Brain pericyte (primary cell): ENCODE measurements around the gene SND1.
A peak's percentile ranks its signal among the peaks of the same experiment; 100 is the strongest.

Source experiments
- DNase-seq: peaks from one replicate; pipeline ENCODE4 v3.0.0-alpha.2; 2012; ENCODE audit warnings: low read depth, low spot score

Gene SND1

DNA sequence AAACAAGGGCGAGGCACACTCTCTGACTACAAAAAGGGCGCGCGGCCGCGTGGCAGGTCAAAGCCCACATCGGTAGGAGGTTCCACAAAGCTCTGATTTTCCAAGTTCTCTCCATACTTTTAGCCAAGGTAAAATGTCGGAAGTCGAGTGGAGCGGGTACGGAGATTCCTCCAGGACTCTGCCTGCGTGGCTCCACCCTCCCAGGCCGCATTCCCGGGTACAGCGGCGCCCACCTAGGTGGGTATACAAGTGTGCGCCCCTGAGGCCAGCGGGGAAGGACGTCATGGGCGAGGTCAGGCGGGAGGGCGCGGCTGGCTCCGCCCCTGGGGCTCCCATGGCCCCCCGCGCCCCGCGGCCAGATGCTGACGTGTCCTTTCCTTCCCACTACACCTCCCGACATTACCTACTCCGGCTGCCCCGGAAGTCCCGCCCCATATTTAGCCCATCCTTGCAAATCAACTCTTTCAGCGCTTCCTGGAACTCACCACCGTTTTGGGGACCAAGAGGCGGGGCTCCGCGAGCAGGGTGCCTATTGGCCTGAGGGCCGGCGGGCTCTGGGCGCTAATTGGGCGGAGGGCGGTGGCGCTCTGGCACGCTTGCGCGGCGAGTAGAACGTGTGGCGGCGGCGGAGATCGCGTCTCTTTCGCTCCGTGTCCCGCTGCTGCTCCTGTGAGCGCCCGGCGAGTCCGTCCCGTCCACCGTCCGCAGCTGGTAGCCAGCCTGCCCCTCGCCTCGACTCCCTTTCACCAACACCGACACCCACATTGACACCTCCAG, at the start of gene SND1:
Gene SND1 (plus strand): TSS at position 639 of the 777 bp plus-strand sequence. CDS start 180 bp downstream, outside the sequence.
- peak; percentile 92 for DNase-seq

- no peak for DNase-seq
Measured at GRCh38 chr7:127608446-127608845, 43.5 kb upstream of the SND1 start.

- DNase-seq, result no peak
Measured at GRCh38 chr7:127609297-127609696, 42.7 kb upstream of the SND1 start.

- no peak for DNase-seq
Measured at GRCh38 chr7:127612263-127612662, 39.7 kb upstream of the SND1 start.

DNA sequence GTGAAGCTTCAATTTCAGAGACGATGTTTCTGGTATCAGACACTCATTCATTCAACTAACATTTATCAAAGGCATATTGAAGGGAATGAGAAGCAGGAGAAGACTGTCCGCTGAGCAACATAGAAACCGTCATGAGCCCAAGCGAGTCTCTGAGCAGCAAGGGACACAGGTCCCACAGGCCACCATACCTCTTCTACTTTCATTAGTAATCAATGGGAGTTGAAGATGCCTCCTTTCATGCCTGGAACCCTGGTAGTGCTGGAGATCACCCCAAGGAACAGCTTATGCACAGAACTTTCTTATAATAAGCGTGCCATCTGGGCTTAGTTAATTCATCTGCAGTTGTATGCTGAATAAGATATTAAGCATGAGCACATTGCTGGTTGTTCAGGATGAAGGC, 35.3 kb upstream of the SND1 start:
- no peak for DNase-seq

DNA sequence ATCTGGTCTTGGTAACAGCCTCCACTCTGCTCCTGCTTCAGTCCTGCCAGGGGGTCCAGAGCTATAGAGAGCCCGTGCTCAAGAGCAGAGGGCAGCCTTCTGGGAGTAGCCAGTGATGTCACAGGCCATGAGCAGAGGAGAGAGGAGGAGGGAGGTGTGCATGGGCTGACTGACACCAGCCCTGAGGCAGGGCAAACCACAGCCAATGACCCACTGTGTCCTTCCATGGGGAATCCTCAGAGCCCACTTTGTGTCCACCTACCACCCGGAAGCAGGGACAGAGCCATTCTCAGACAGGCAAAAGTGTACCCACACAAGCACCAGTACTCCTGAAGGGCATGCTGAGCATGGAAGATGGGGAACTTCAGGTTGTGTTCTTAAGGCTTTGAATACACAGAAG, 34.0 kb upstream of the SND1 start, which contains the start of gene PAX4:
Gene PAX4 (minus strand): TSS at position 101 of the 400 bp plus-strand sequence. CDS start 2,214 bp downstream, outside the sequence.
- no peak for DNase-seq

DNA sequence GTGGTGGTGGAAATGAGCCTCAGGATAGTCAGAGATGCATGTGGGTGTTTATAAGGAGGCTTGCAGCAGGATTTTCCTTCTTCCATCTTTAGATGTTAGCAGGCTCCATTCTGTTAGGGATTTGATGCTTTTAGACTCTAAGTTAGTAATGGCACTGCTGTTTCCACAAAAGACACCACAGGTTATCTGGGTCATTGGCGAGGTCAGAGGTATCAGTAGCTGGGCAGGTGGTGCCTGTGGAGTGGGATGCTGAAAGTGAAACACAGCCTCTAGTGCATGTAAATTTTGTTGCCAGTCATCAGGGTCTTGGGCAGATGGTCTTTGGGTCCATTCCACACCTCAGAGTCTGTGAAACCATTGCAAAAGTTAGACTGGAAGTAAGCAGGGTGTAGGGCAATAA, 33.2 kb upstream of the SND1 start:
- DNase-seq, result no peak

GRCh38 chr7:127619681-127620405, 32.2 kb upstream of the SND1 start:
- DNase-seq, result no peak

GRCh38 chr7:127620406-127621233, 31.4 kb upstream of the SND1 start:
- DNase-seq, result no peak

GRCh38 chr7:127625331-127625730, 26.7 kb upstream of the SND1 start:
- DNase-seq, result no peak

DNA sequence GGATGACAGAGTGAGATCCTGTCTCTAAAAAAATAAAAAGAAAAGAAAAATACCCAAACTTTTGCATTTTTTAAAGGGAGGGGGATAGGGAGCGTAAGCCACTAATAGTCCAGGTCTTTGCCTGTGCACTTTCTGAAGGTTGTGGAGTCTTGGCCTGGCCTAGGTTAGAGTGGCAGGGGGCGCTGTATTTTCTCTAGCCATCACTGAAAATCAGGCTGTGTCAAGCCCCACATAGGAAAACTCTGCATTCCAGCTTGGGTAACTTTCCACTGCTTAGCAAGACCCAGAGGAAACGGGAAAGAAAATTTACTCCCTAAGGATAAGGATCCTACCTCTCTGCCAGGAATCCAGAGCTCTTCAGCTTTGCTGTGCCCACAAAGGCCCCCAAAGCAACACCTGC, 23.5 kb upstream of the SND1 start:
- no peak for DNase-seq

GRCh38 chr7:127629268-127629854, 22.6 kb upstream of the SND1 start:
- no peak for DNase-seq

- no peak for DNase-seq
Measured at GRCh38 chr7:127632276-127632910, 19.6 kb upstream of the SND1 start.

DNA sequence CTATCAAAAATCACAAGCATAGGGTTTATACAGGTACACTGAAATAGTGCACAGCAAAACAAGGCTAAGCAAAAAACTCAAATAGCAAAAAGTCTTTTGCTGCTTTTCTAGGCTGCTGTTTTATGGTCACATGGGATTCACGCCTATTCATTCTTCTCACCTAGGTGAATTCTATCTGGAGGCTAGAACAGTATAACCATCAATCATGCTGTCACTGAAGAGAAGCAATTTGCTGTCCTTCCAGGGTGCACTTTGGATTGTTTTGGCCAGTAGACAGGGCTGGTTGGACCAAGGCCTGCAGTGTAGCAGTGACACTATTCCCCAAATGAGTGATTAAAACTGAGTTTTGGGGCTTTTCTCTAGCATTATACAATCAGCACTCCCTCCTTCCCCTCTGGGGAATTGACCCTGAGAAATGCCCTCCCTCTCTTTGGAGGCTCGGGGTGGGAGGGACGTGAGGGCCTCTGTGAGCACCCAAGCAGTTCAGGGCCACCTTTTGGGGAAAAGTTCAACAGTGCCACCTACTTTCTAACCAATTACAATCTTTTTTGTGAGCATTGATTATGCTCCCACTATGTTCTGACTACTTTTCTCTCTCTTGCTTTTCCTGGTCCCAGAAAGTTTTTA, 16.2 kb upstream of the SND1 start:
- DNase-seq, result no peak

- DNase-seq, result no peak
Measured at GRCh38 chr7:127638197-127638596, 13.8 kb upstream of the SND1 start.

DNA sequence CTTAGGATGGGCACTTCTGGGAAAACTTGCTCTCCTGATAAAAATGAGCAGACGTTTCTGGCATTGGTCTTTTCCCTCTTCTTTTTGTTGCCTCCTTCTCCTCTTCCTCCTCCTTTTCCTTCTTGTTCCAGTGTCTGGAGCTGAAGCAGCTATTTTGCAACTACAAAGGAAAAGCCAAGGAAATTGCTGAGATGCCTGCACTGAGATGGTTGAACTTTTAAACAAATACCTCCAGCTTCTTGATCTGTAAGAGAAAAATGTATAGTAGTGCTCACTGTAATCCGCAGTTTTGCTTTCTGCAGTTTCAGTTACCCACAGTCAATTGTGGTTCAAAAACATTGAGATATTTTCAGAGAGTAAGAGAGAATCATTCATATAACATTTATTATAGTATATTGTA, 7.5 kb upstream of the SND1 start:
- no peak for DNase-seq

- DNase-seq, result no peak
Measured at GRCh38 chr7:127647636-127648035, 4.4 kb upstream of the SND1 start.

DNA sequence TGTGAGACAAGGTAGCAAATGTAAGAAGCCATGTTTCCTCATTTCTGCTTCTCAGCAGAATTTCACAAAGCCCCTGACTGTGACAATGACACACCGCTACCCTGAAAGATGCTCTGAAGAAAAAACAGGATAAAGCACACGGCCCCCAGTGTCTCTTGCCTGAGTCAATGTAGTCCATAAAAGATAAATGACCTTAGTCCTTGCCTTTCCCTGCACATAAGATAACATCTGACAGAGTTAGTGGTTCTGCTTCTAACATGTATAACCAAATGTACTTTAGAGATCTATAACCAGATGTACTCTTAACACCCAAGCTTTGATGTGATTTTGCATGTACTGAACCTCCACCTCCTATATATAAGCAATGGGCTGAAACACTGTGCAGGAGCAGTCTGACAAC, 3.0 kb upstream of the SND1 start:
- no peak for DNase-seq

GRCh38 chr7:127650847-127651555, 993 bp upstream of the SND1 start:
- no peak for DNase-seq
